ENCODE measurements around the gene PPP1R37.
"Not testable (repeated sequence)": the region's sequence is repeated elsewhere in the genome, so short reads cannot be mapped to it uniquely, and the experiment has no call there.

PPP1R37 gene

GRCh38 chr19:45117671-45118070 lies 24.7 kb downstream of the PPP1R37 start:
- DNase-seq: no peak

GRCh38 chr19:45118106-45118505 lies 25.1 kb downstream of the PPP1R37 start:
- no peak for DNase-seq

- not testable (repeated sequence) for DNase-seq
Observed at GRCh38 chr19:45118591-45119355, 25.8 kb downstream of the PPP1R37 start.

- DNase-seq: no peak
Observed at GRCh38 chr19:45119582-45119981, 26.6 kb downstream of the PPP1R37 start.

GRCh38 chr19:45121827-45122345 lies 28.9 kb downstream of the PPP1R37 start:
- no peak for DNase-seq

GRCh38 chr19:45122832-45123231 lies 29.9 kb downstream of the PPP1R37 start:
- no peak for DNase-seq

GRCh38 chr19:45123440-45123850 lies 30.5 kb downstream of the PPP1R37 start:
- DNase-seq: no peak

GRCh38 chr19:45124021-45124420 lies 31.0 kb downstream of the PPP1R37 start:
- DNase-seq: no peak

GRCh38 chr19:45125360-45125759 lies 32.4 kb downstream of the PPP1R37 start:
- no peak for DNase-seq

GRCh38 chr19:45125975-45126493 lies 33.1 kb downstream of the PPP1R37 start:
- DNase-seq: peak; percentile 37

- no peak for DNase-seq
Observed at GRCh38 chr19:45126654-45127053, 33.7 kb downstream of the PPP1R37 start.

- no peak for DNase-seq
Observed at GRCh38 chr19:45128146-45128545, 35.2 kb downstream of the PPP1R37 start.

- DNase-seq: no peak
Observed at GRCh38 chr19:45128806-45129205, 35.8 kb downstream of the PPP1R37 start.

GRCh38 chr19:45130236-45130635 lies 37.3 kb downstream of the PPP1R37 start:
- no peak for DNase-seq

GRCh38 chr19:45130888-45131615 lies 38.1 kb downstream of the PPP1R37 start:
- no peak for DNase-seq

- DNase-seq: no peak
Observed at GRCh38 chr19:45133661-45134060, 40.7 kb downstream of the PPP1R37 start.

- DNase-seq: no peak
Observed at GRCh38 chr19:45135176-45135885, 42.4 kb downstream of the PPP1R37 start.

- DNase-seq: no peak
Observed at GRCh38 chr19:45136507-45137178, 43.7 kb downstream of the PPP1R37 start.

GRCh38 chr19:45137179-45137761 lies 44.3 kb downstream of the PPP1R37 start:
- no peak for DNase-seq

- DNase-seq: no peak
Observed at GRCh38 chr19:45138303-45138751, 45.3 kb downstream of the PPP1R37 start.

- DNase-seq: no peak
Observed at GRCh38 chr19:45139286-45140143, 46.5 kb downstream of the PPP1R37 start.
